ENCODE measurements around the gene MAP4K4. TPM values are rescaled to one million over a fixed set of nuclear protein-coding genes. Genes with fewer than 3 reads are reported as not detected.

Gene MAP4K4
- 62.3 TPM for total RNA-seq
- polyA plus RNA-seq (ENCODE audit: insufficient read depth in 1 of 8, insufficient read length in 8 of 8, low replicate concordance in 1 of 8) = 100 to 1,000 TPM in 7 of 8 donors, 10 to 100 TPM in 1; 88.2 to 153 (median 134) TPM
- long read RNA-seq, donor 1, partial matches to known transcripts = 26 of 26 reads
- long read RNA-seq, donor 1, other reads (novel, unspliced or antisense) = 0 of 26 reads
- long read RNA-seq, donor 2 = 0 reads
- long read RNA-seq, donor 3, partial matches to known transcripts = 152 of 154 reads
- long read RNA-seq, donor 3, other reads (novel, unspliced or antisense) = 0 of 154 reads
- long read RNA-seq, donor 4, partial matches to known transcripts = 28 of 28 reads
- long read RNA-seq, donor 4, other reads (novel, unspliced or antisense) = 0 of 28 reads
- long read RNA-seq, donor 5, full-length matches to known transcripts = 6 of 185 reads
- long read RNA-seq, donor 5, partial matches to known transcripts = 179 of 185 reads
- long read RNA-seq, donor 5, other reads (novel, unspliced or antisense) = 0 of 185 reads
- long read RNA-seq, donor 6, full-length matches to known transcripts = 2 of 112 reads
- long read RNA-seq, donor 6, partial matches to known transcripts = 110 of 112 reads
- long read RNA-seq, donor 6, other reads (novel, unspliced or antisense) = 0 of 112 reads
- long read RNA-seq, donor 7, partial matches to known transcripts = 71 of 71 reads
- long read RNA-seq, donor 7, other reads (novel, unspliced or antisense) = 0 of 71 reads
- long read RNA-seq, donor 8, partial matches to known transcripts = 49 of 49 reads
- long read RNA-seq, donor 8, other reads (novel, unspliced or antisense) = 0 of 49 reads
- long read RNA-seq, donor 9, partial matches to known transcripts = 57 of 61 reads
- long read RNA-seq, donor 9, other reads (novel, unspliced or antisense) = 0 of 61 reads
- long read RNA-seq, donor 10, partial matches to known transcripts = 189 of 190 reads
- long read RNA-seq, donor 10, other reads (novel, unspliced or antisense) = 0 of 190 reads
- long read RNA-seq, donor 11, partial matches to known transcripts = 93 of 95 reads
- long read RNA-seq, donor 11, other reads (novel, unspliced or antisense) = 0 of 95 reads

- Histone ChIP-seq H3K27ac (ENCODE audit: low read length) (peak within 1 kb of the TSS; percentile 89), H3K4me3 (ENCODE audit: low read length) (peak within 1 kb of the TSS; percentile 67), H3K9me3 (replicated peaks; ENCODE audit: control insufficient read depth, low read depth, low read length) (no peaks in the 10 kb centered on the region), H3K36me3 (ENCODE audit: control insufficient read depth, insufficient read depth, low read length) (no peaks in the 10 kb centered on the region), H3K4me1 (ENCODE audit: control insufficient read depth, insufficient read depth, low read length) (peaks cover 11% of the 10 kb centered on the region), H3K27me3 (ENCODE audit: control insufficient read depth, insufficient read depth, low read length) (no peaks in the 10 kb centered on the region)
- peak; percentile 96 for DNase-seq
- WGBS (ENCODE audit: insufficient coverage) = 0% methylated on average over 110 of the region's 129 CpGs
Measured at GRCh38 chr2:101697124-101698013, at the start of gene MAP4K4. MAP4K4 (plus strand) TSS chr2:101697707; CDS start chr2:101698081, 374 bp downstream.

- no peak for DNase-seq
- peaks cover 5% of the 10 kb centered on the region for H3K9me3 ChIP-seq (replicated peaks; ENCODE audit: control insufficient read depth, low read depth, low read length)
- WGBS (ENCODE audit: insufficient coverage) = 91% methylated on average over 1 of the region's 7 CpGs
- H3K4me3 ChIP-seq (ENCODE audit: low read length) = no peak overlapping the region
- peaks cover 4% of the 10 kb centered on the region for H3K4me1 ChIP-seq (ENCODE audit: control insufficient read depth, insufficient read depth, low read length)
- no peaks in the 10 kb centered on the region for H3K27me3 ChIP-seq (ENCODE audit: control insufficient read depth, insufficient read depth, low read length)
- no peaks in the 10 kb centered on the region for H3K36me3 ChIP-seq (ENCODE audit: control insufficient read depth, insufficient read depth, low read length)
- no peak overlapping the region for H3K27ac ChIP-seq (ENCODE audit: low read length)
Measured at GRCh38 chr2:101653469-101653868, 44.0 kb upstream of the MAP4K4 start.

GRCh38 chr2:101655702-101656422 is 41.6 kb upstream of the MAP4K4 start:
- H3K27ac ChIP-seq (ENCODE audit: low read length) = no peak overlapping the region

GRCh38 chr2:101657787-101658186 is 39.7 kb upstream of the MAP4K4 start:
- no peaks in the 10 kb centered on the region for H3K27me3 ChIP-seq (ENCODE audit: control insufficient read depth, insufficient read depth, low read length)

More at GRCh38 chr2:101655702-101656422, 41.6 kb upstream of the MAP4K4 start:
- Histone ChIP-seq H3K27me3 (ENCODE audit: control insufficient read depth, insufficient read depth, low read length) (no peaks in the 10 kb centered on the region), H3K4me1 (ENCODE audit: control insufficient read depth, insufficient read depth, low read length) (peaks cover 4% of the 10 kb centered on the region), H3K4me3 (ENCODE audit: low read length) (no peak overlapping the region), H3K9me3 (replicated peaks; ENCODE audit: control insufficient read depth, low read depth, low read length) (peaks cover 5% of the 10 kb centered on the region), H3K36me3 (ENCODE audit: control insufficient read depth, insufficient read depth, low read length) (no peaks in the 10 kb centered on the region)
- 35% methylated on average over 3 of the region's 5 CpGs for WGBS (ENCODE audit: insufficient coverage)
- peak; percentile 7 for DNase-seq

GRCh38 chr2:101658387-101658786 is 39.1 kb upstream of the MAP4K4 start:
- Histone ChIP-seq H3K4me3 (ENCODE audit: low read length) (no peak overlapping the region), H3K9me3 (replicated peaks; ENCODE audit: control insufficient read depth, low read depth, low read length) (peaks cover 5% of the 10 kb centered on the region), H3K27me3 (ENCODE audit: control insufficient read depth, insufficient read depth, low read length) (no peaks in the 10 kb centered on the region), H3K27ac (ENCODE audit: low read length) (no peak overlapping the region), H3K36me3 (ENCODE audit: control insufficient read depth, insufficient read depth, low read length) (no peaks in the 10 kb centered on the region), H3K4me1 (ENCODE audit: control insufficient read depth, insufficient read depth, low read length) (peaks cover 4% of the 10 kb centered on the region)
- DNase-seq = no peak

More at GRCh38 chr2:101657787-101658186, 39.7 kb upstream of the MAP4K4 start:
- no peak overlapping the region for H3K27ac ChIP-seq (ENCODE audit: low read length)
- no CpG with 5 or more reads among the region's 6 CpGs for WGBS (ENCODE audit: insufficient coverage)
- no peak overlapping the region for H3K4me3 ChIP-seq (ENCODE audit: low read length)
- H3K36me3 ChIP-seq (ENCODE audit: control insufficient read depth, insufficient read depth, low read length) = no peaks in the 10 kb centered on the region
- H3K9me3 ChIP-seq (replicated peaks; ENCODE audit: control insufficient read depth, low read depth, low read length) = peaks cover 5% of the 10 kb centered on the region
- H3K4me1 ChIP-seq (ENCODE audit: control insufficient read depth, insufficient read depth, low read length) = peaks cover 4% of the 10 kb centered on the region
- peak; percentile 15 for DNase-seq

- no peak overlapping the region for H3K27ac ChIP-seq (ENCODE audit: low read length)
- H3K27me3 ChIP-seq (ENCODE audit: control insufficient read depth, insufficient read depth, low read length) = no peaks in the 10 kb centered on the region
- 85% methylated on average over 8 of the region's 10 CpGs for WGBS (ENCODE audit: insufficient coverage)
- no peak for DNase-seq
- no peaks in the 10 kb centered on the region for H3K4me1 ChIP-seq (ENCODE audit: control insufficient read depth, insufficient read depth, low read length)
- no peak overlapping the region for H3K4me3 ChIP-seq (ENCODE audit: low read length)
- no peaks in the 10 kb centered on the region for H3K36me3 ChIP-seq (ENCODE audit: control insufficient read depth, insufficient read depth, low read length)
- H3K9me3 ChIP-seq (replicated peaks; ENCODE audit: control insufficient read depth, low read depth, low read length) = no peaks in the 10 kb centered on the region
Measured at GRCh38 chr2:101665312-101665711, 32.2 kb upstream of the MAP4K4 start.

- WGBS (ENCODE audit: insufficient coverage) = no CpG with 5 or more reads among the region's 1 CpG
- Histone ChIP-seq H3K4me3 (ENCODE audit: low read length) (no peak overlapping the region), H3K27me3 (ENCODE audit: control insufficient read depth, insufficient read depth, low read length) (no peaks in the 10 kb centered on the region)
Measured at GRCh38 chr2:101667823-101668222, 29.7 kb upstream of the MAP4K4 start.

GRCh38 chr2:101672047-101672446 is 25.5 kb upstream of the MAP4K4 start:
- Histone ChIP-seq H3K27me3 (ENCODE audit: control insufficient read depth, insufficient read depth, low read length) (no peaks in the 10 kb centered on the region), H3K4me1 (ENCODE audit: control insufficient read depth, insufficient read depth, low read length) (no peaks in the 10 kb centered on the region)
- WGBS (ENCODE audit: insufficient coverage) = no CpG with 5 or more reads among the region's 2 CpGs

More at GRCh38 chr2:101667823-101668222, 29.7 kb upstream of the MAP4K4 start:
- no peak for DNase-seq
- Histone ChIP-seq H3K36me3 (ENCODE audit: control insufficient read depth, insufficient read depth, low read length) (no peaks in the 10 kb centered on the region), H3K27ac (ENCODE audit: low read length) (no peak overlapping the region), H3K9me3 (replicated peaks; ENCODE audit: control insufficient read depth, low read depth, low read length) (peaks cover 9% of the 10 kb centered on the region), H3K4me1 (ENCODE audit: control insufficient read depth, insufficient read depth, low read length) (no peaks in the 10 kb centered on the region)

GRCh38 chr2:101673920-101674319 is 23.6 kb upstream of the MAP4K4 start:
- no peak overlapping the region for H3K27ac ChIP-seq (ENCODE audit: low read length)
- DNase-seq = no peak
- WGBS (ENCODE audit: insufficient coverage) = 92% methylated on average over 5 of the region's 5 CpGs

More at GRCh38 chr2:101672047-101672446, 25.5 kb upstream of the MAP4K4 start:
- no peak for DNase-seq
- peaks cover 9% of the 10 kb centered on the region for H3K9me3 ChIP-seq (replicated peaks; ENCODE audit: control insufficient read depth, low read depth, low read length)
- no peaks in the 10 kb centered on the region for H3K36me3 ChIP-seq (ENCODE audit: control insufficient read depth, insufficient read depth, low read length)
- no peak overlapping the region for H3K27ac ChIP-seq (ENCODE audit: low read length)
- H3K4me3 ChIP-seq (ENCODE audit: low read length) = no peak overlapping the region

More at GRCh38 chr2:101673920-101674319, 23.6 kb upstream of the MAP4K4 start:
- Histone ChIP-seq H3K4me3 (ENCODE audit: low read length) (no peak overlapping the region), H3K27me3 (ENCODE audit: control insufficient read depth, insufficient read depth, low read length) (no peaks in the 10 kb centered on the region), H3K36me3 (ENCODE audit: control insufficient read depth, insufficient read depth, low read length) (no peaks in the 10 kb centered on the region), H3K4me1 (ENCODE audit: control insufficient read depth, insufficient read depth, low read length) (no peaks in the 10 kb centered on the region), H3K9me3 (replicated peaks; ENCODE audit: control insufficient read depth, low read depth, low read length) (peaks cover 9% of the 10 kb centered on the region)
